Fibroblast of pulmonary artery (primary cell): ENCODE results near the gene RRAS2.

Experiments
- DNase-seq: peaks from one replicate; pipeline ENCODE4 v3.0.0-alpha.2; 2010; ENCODE audit warnings: low read depth
- H3K4me3 ChIP-seq: replicated peaks from 2 replicates; pipeline ENCODE4 v1.5.1; 2011; ENCODE audit warnings: low read depth, mild to moderate bottlenecking, control low read depth, low read length, moderate library complexity
- CTCF ChIP-seq: IDR thresholded peaks from 2 replicates; pipeline ENCODE4 v1.5.1; 2011; ENCODE audit warnings: mild to moderate bottlenecking, control low read depth, low read length, inconsistent platforms; ENCODE audit errors: missing control alignments

The RRAS2 gene

GRCh38 chr11:14270690-14271542 is 88.1 kb downstream of the RRAS2 start:
- DNase-seq, result no peak
- H3K4me3 ChIP-seq, result no peak overlapping the region
- no peak for TF ChIP-seq CTCF

GRCh38 chr11:14269692-14270573 is 89.0 kb downstream of the RRAS2 start:
- DNase-seq, result no peak
- no peak for TF ChIP-seq CTCF
- no peak overlapping the region for H3K4me3 ChIP-seq

GRCh38 chr11:14267861-14268635 is 90.9 kb downstream of the RRAS2 start:
- TF ChIP-seq CTCF, result no peak
- no peak overlapping the region for H3K4me3 ChIP-seq
- DNase-seq, result no peak

GRCh38 chr11:14266622-14267021 is 92.4 kb downstream of the RRAS2 start:
- no peak for DNase-seq
- TF ChIP-seq CTCF, result no peak
- no peak overlapping the region for H3K4me3 ChIP-seq

GRCh38 chr11:14264966-14265365 is 94.0 kb downstream of the RRAS2 start:
- no peak overlapping the region for H3K4me3 ChIP-seq
- DNase-seq, result no peak
- no peak for TF ChIP-seq CTCF

- TF ChIP-seq CTCF, result no peak
- H3K4me3 ChIP-seq, result no peak overlapping the region
- DNase-seq, result no peak
Measured at GRCh38 chr11:14262271-14262846, 96.6 kb downstream of the RRAS2 start.
